OCI-LY7 (cell line): ENCODE data around the gene HOXC11. TPM values are rescaled to one million over a fixed set of nuclear protein-coding genes. Genes with fewer than 3 reads are reported as not detected.
A peak's percentile ranks its signal among the peaks of the same experiment; 100 is the strongest.

ENCODE experiments used
- BruUV-seq: library from RNA; stranded (reverse); fragments of 400-500 nt; replicated peaks from 2 replicates; lab custom pipeline; 2021; lab: Mats Ljungman, UMichigan
- CTCF ChIA-PET: fragments of 300-600 bp; sonication (Branson Sonifier 250); formaldehyde crosslinking; loops from one replicate; lab custom pipeline; 2022; ENCODE audit warnings: antibody characterized with exemption; ENCODE audit not compliant: unreplicated experiment; lab: Charles Lee
- POLR2A ChIA-PET: fragments of 300-600 bp; sonication (Branson Sonifier 250); formaldehyde crosslinking; loops from one replicate; lab custom pipeline; 2022; ENCODE audit warnings: antibody characterized with exemption; lab: Charles Lee
- DNase-seq: peaks from one replicate; pipeline ENCODE4 v3.0.0-alpha.2; 2015; ENCODE audit warnings: low spot score
- H2AFZ ChIP-seq: fragments of 200-600 bp; sonication (generic), shearing (Covaris generic); 2 replicates; pipeline ENCODE4 v1.6.1; 2014; ENCODE audit warnings: mild to moderate bottlenecking, antibody characterized with exemption, low read length, moderate library complexity
- H3K27ac ChIP-seq: fragments of 200-600 bp; sonication (generic); 2 replicates; pipeline ENCODE4 v1.5.1; 2014; ENCODE audit warnings: mixed run types, low read depth, mild to moderate bottlenecking, moderate library complexity, low read length, inconsistent platforms; ENCODE audit not compliant: poor library complexity, severe bottlenecking
- H3K36me3 ChIP-seq: fragments of 200-600 bp; sonication (generic); 2 replicates; pipeline ENCODE4 v1.6.1; 2014; ENCODE audit warnings: mild to moderate bottlenecking, antibody characterized with exemption, low read length, moderate library complexity, mixed read lengths; ENCODE audit not compliant: insufficient read depth
- H3K4me1 ChIP-seq: fragments of 200-600 bp; sonication (generic); 2 replicates; pipeline ENCODE4 v1.5.1; 2014; ENCODE audit warnings: mild to moderate bottlenecking, low read length; ENCODE audit not compliant: insufficient read depth, poor library complexity, severe bottlenecking
- H3K4me2 ChIP-seq: fragments of 200-600 bp; sonication (generic); 2 replicates; pipeline ENCODE4 v1.6.1; 2014; ENCODE audit warnings: mild to moderate bottlenecking, low read length
- H3K4me3 ChIP-seq: fragments of 200-600 bp; sonication (generic); 2 replicates; pipeline ENCODE4 v1.5.1; 2014; ENCODE audit warnings: mild to moderate bottlenecking, low read depth, low read length; ENCODE audit not compliant: poor library complexity, severe bottlenecking
- H3K79me2 ChIP-seq: fragments of 200-600 bp; sonication (generic); 2 replicates; pipeline ENCODE4 v1.6.1; 2016; ENCODE audit warnings: low read depth, mild to moderate bottlenecking, low read length, moderate library complexity, mixed read lengths; ENCODE audit not compliant: insufficient read depth
- H3K9me2 ChIP-seq: fragments of 200-600 bp; sonication (generic); 2 replicates; pipeline ENCODE4 v1.6.1; 2016; ENCODE audit warnings: mild to moderate bottlenecking, low read length, mixed read lengths; ENCODE audit not compliant: insufficient read depth
- H3K9me3 ChIP-seq: fragments of 200-600 bp; sonication (generic); 2 replicates; pipeline ENCODE4 v1.6.1; 2014; ENCODE audit warnings: mild to moderate bottlenecking, mixed run types, low read length, mixed read lengths
- H4K20me1 ChIP-seq: fragments of 200-600 bp; sonication (generic); 2 replicates; pipeline ENCODE4 v1.6.1; 2014; ENCODE audit warnings: mild to moderate bottlenecking, antibody characterized with exemption, low read length, moderate library complexity, mixed read lengths; ENCODE audit not compliant: insufficient read depth
- CTCF ChIP-seq: fragments of 200-600 bp; sonication (generic); conservative IDR thresholded peaks from 2 replicates; pipeline ENCODE4 v1.5.1; 2014; ENCODE audit warnings: mild to moderate bottlenecking, antibody characterized with exemption, low read length, moderate library complexity, mixed read lengths
- EZH2phosphoT487 ChIP-seq: fragments of 200-600 bp; sonication (generic); IDR thresholded peaks from 2 replicates; pipeline ENCODE4 v1.6.1; 2018; ENCODE audit warnings: low read depth, borderline replicate concordance, mild to moderate bottlenecking, mixed run types, antibody characterized with exemption, low read length, moderate library complexity, mixed read lengths
- intact Hi-C: fragments of 100-400 bp; cut with micrococcal nuclease; formaldehyde crosslinking; loops from one replicate; pipeline ENCODE4 v1.10.0; 2022; ENCODE audit not compliant: unreplicated experiment
- total RNA-seq, 2 experiments: library from RNA; depleted of rRNA in 1 of 2; stranded (reverse); fragments of >200 nt in 1 of 2; shearing (Covaris generic) in 1 of 2; gene quantifications; 2 replicates each; pipeline ENCODE4 v1.2.3, GENCODE V29; 2014 to 2022

HOXC11 gene
- total RNA-seq, 2 experiments from 2014 or later = 1.4 to 2.7 TPM

GRCh38 chr12:53972152-53972702, 699 bp upstream of the HOXC11 start:
- Histone ChIP-seq H3K4me3 (no peak overlapping the region), H3K4me2 (no peak overlapping the region), H3K9me3 (no peaks in the 10 kb centered on the region), H3K9me2 (no peaks in the 10 kb centered on the region), H3K36me3 (no peaks in the 10 kb centered on the region), H3K79me2 (no peaks in the 10 kb centered on the region), H3K4me1 (peaks cover 19% of the 10 kb centered on the region), H2AFZ (no peak overlapping the region), H3K27ac (no peak overlapping the region), H4K20me1 (no peaks in the 10 kb centered on the region)
- intact Hi-C loops = no loop called here
- no peak for DNase-seq
- ChIA-PET POLR2A (interaction anchor here (0.6 kb wide), 1 partner anchor 234 kb away, joined by 3 read pairs; no protein-coding TSS in a partner anchor), CTCF (interaction anchor here (0.5 kb wide), 1 partner anchor 23 kb away, joined by 3 read pairs; no protein-coding TSS in a partner anchor)
- no TSS peak for BruUV-seq
- no peak for TF ChIP-seq EZH2phosphoT487
- no peak for TF ChIP-seq CTCF

- no peaks in the 10 kb centered on the region for H3K79me2 ChIP-seq
- H3K9me2 ChIP-seq = no peaks in the 10 kb centered on the region
- ChIA-PET POLR2A (no interaction called here), CTCF (interaction anchor here (0.6 to 0.7 kb wide), 2 partner anchors 11 to 205 kb away, joined by 3 to 4 read pairs; no protein-coding TSS in a partner anchor)
- no peaks in the 10 kb centered on the region for H3K9me3 ChIP-seq
- no peak overlapping the region for H3K27ac ChIP-seq
- peaks cover 31% of the 10 kb centered on the region for H3K4me1 ChIP-seq
- no peak overlapping the region for H2AFZ ChIP-seq
- intact Hi-C loops = no loop called here
- no peak for DNase-seq
- H3K4me2 ChIP-seq = peak overlapping the region; percentile 65
- H3K36me3 ChIP-seq = no peaks in the 10 kb centered on the region
- H4K20me1 ChIP-seq = no peaks in the 10 kb centered on the region
- BruUV-seq = no TSS peak
- TF ChIP-seq EZH2phosphoT487 (no peak), CTCF (no peak)
- H3K4me3 ChIP-seq = peak overlapping the region; percentile 71
These were observed 513 bp downstream of the HOXC11 start for GRCh38 chr12:53973236-53974042.
